GM23338 (cell line): ENCODE measurements around the gene KIT.

ENCODE experiments used
- EZH2 ChIP-seq: fragments of 200-600 bp; sonication (generic); IDR thresholded peaks from one replicate; pipeline ENCODE4 v1.8.0; 2017; ENCODE audit warnings: antibody characterized with exemption, mild to moderate bottlenecking, low read depth; ENCODE audit not compliant: unreplicated experiment
- EZH2phosphoT487 ChIP-seq: fragments of 200-600 bp; sonication (generic); IDR thresholded peaks from one replicate; pipeline ENCODE4 v1.8.1; 2018; ENCODE audit warnings: antibody characterized with exemption; ENCODE audit not compliant: unreplicated experiment
- NANOG ChIP-seq: IDR thresholded peaks from 2 replicates; pipeline ENCODE4 v1.6.1; 2016; ENCODE audit warnings: antibody characterized with exemption, borderline replicate concordance
- POLR2AphosphoS5 ChIP-seq: IDR thresholded peaks from 2 replicates; pipeline ENCODE4 v1.6.1; 2016; ENCODE audit warnings: antibody characterized with exemption, low read depth
- TF ChIP-seq, protein P1 (sequence below), 2 experiments: fragments of 200-600 bp in 1 of 2; sonication (generic) in 1 of 2; conservative IDR thresholded peaks; 2 replicates each; pipeline versions ENCODE4 v1.5.1 to v1.6.1; 2016 to 2017; ENCODE audit warnings: antibody characterized with exemption in 2 of 2, low read depth in 2 of 2, mild to moderate bottlenecking in 2 of 2, moderate library complexity in 1 of 2
- TF ChIP-seq, protein P2 (sequence below): IDR thresholded peaks from one replicate; pipeline ENCODE4 v1.6.1; 2018; ENCODE audit warnings: antibody characterized with exemption; ENCODE audit not compliant: unreplicated experiment
- TF ChIP-seq, protein P3 (sequence below): IDR thresholded peaks from 2 replicates; pipeline ENCODE4 v1.6.1; 2016; ENCODE audit warnings: antibody characterized with exemption

DNA sequence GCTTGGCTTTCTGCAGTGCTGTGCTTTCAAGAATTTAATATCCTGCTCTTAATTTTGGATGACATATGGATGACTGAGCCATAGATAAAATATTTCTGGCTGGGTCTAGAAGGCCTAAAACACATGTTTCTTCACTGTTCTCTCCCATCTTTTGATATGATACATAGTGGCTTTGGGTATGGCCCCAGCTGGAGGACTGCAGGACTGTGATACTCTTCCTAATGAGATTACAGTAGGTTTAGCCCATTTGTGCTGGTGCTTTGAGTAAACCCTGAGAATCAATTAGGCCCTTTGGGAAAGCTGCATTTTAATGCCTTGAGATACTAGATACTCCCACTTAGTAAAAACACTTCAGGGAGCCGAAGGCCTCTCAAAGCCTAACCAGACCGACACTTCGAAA lies 38.0 kb downstream of the KIT start:
- TF ChIP-seq, protein P1, sequence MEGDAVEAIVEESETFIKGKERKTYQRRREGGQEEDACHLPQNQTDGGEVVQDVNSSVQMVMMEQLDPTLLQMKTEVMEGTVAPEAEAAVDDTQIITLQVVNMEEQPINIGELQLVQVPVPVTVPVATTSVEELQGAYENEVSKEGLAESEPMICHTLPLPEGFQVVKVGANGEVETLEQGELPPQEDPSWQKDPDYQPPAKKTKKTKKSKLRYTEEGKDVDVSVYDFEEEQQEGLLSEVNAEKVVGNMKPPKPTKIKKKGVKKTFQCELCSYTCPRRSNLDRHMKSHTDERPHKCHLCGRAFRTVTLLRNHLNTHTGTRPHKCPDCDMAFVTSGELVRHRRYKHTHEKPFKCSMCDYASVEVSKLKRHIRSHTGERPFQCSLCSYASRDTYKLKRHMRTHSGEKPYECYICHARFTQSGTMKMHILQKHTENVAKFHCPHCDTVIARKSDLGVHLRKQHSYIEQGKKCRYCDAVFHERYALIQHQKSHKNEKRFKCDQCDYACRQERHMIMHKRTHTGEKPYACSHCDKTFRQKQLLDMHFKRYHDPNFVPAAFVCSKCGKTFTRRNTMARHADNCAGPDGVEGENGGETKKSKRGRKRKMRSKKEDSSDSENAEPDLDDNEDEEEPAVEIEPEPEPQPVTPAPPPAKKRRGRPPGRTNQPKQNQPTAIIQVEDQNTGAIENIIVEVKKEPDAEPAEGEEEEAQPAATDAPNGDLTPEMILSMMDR (conservative IDR thresholded peaks at IDR 0.05; ENCODE audit: low read depth in 2 of 2) = no peak
- TF ChIP-seq, protein P2, sequence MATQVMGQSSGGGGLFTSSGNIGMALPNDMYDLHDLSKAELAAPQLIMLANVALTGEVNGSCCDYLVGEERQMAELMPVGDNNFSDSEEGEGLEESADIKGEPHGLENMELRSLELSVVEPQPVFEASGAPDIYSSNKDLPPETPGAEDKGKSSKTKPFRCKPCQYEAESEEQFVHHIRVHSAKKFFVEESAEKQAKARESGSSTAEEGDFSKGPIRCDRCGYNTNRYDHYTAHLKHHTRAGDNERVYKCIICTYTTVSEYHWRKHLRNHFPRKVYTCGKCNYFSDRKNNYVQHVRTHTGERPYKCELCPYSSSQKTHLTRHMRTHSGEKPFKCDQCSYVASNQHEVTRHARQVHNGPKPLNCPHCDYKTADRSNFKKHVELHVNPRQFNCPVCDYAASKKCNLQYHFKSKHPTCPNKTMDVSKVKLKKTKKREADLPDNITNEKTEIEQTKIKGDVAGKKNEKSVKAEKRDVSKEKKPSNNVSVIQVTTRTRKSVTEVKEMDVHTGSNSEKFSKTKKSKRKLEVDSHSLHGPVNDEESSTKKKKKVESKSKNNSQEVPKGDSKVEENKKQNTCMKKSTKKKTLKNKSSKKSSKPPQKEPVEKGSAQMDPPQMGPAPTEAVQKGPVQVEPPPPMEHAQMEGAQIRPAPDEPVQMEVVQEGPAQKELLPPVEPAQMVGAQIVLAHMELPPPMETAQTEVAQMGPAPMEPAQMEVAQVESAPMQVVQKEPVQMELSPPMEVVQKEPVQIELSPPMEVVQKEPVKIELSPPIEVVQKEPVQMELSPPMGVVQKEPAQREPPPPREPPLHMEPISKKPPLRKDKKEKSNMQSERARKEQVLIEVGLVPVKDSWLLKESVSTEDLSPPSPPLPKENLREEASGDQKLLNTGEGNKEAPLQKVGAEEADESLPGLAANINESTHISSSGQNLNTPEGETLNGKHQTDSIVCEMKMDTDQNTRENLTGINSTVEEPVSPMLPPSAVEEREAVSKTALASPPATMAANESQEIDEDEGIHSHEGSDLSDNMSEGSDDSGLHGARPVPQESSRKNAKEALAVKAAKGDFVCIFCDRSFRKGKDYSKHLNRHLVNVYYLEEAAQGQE = no peak
- TF ChIP-seq NANOG = no peak
- TF ChIP-seq EZH2 = no peak
- no peak for TF ChIP-seq EZH2phosphoT487
- no peak for TF ChIP-seq POLR2AphosphoS5
- TF ChIP-seq, protein P3, sequence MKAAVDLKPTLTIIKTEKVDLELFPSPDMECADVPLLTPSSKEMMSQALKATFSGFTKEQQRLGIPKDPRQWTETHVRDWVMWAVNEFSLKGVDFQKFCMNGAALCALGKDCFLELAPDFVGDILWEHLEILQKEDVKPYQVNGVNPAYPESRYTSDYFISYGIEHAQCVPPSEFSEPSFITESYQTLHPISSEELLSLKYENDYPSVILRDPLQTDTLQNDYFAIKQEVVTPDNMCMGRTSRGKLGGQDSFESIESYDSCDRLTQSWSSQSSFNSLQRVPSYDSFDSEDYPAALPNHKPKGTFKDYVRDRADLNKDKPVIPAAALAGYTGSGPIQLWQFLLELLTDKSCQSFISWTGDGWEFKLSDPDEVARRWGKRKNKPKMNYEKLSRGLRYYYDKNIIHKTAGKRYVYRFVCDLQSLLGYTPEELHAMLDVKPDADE = no peak
